HuH-7.5 (cell line): Measurements from ENCODE around the gene TNNT1.
A peak's percentile ranks its signal among the peaks of the same experiment; 100 is the strongest.
"Not testable (repeated sequence)": the region's sequence is repeated elsewhere in the genome, so short reads cannot be mapped to it uniquely, and the experiment has no call there.

ENCODE experiments used
- DNase-seq: peaks from one replicate; pipeline ENCODE4 v3.0.0; 2011; ENCODE audit warnings: low spot score

Gene TNNT1

GRCh38 chr19:55169136-55169535 is 20.1 kb upstream of the TNNT1 start:
- DNase-seq, result no peak

- DNase-seq, result peak; percentile 100
These were observed 17.7 kb upstream of the TNNT1 start, which contains the start of gene DNAAF3 for GRCh38 chr19:55166530-55167268. Gene DNAAF3 (minus strand): TSS chr19:55166613. CDS start chr19:55166413, 200 bp downstream.

GRCh38 chr19:55165952-55166529 is 17.0 kb upstream of the TNNT1 start:
- DNase-seq, result peak; percentile 95

- DNase-seq, result no peak
These were observed 12.7 kb upstream of the TNNT1 start for GRCh38 chr19:55161571-55162322.

GRCh38 chr19:55160986-55161365 is 12.0 kb upstream of the TNNT1 start:
- no peak for DNase-seq

GRCh38 chr19:55160128-55160985 is 11.4 kb upstream of the TNNT1 start:
- DNase-seq, result peak; percentile 99

GRCh38 chr19:55158848-55159749 is 10.1 kb upstream of the TNNT1 start:
- DNase-seq, result no peak

GRCh38 chr19:55158423-55158822 is 9.4 kb upstream of the TNNT1 start:
- no peak for DNase-seq

GRCh38 chr19:55157064-55157908 is 8.3 kb upstream of the TNNT1 start, which contains the start of gene TNNI3:
Gene TNNI3 (minus strand): TSS chr19:55157732. CDS start chr19:55157589, 143 bp downstream.
- no peak for DNase-seq

GRCh38 chr19:55156202-55157063 is 7.4 kb upstream of the TNNT1 start:
- no peak for DNase-seq

- DNase-seq, result not testable (repeated sequence)
These were observed 6.8 kb upstream of the TNNT1 start for GRCh38 chr19:55155784-55156183.

GRCh38 chr19:55153652-55154264 is 4.8 kb upstream of the TNNT1 start:
- DNase-seq, result no peak

- DNase-seq, result no peak
These were observed 3.0 kb upstream of the TNNT1 start for GRCh38 chr19:55152017-55152416.

GRCh38 chr19:55147545-55148251 is 1.3 kb downstream of the TNNT1 start:
- no peak for DNase-seq

GRCh38 chr19:55146705-55147273 is 2.2 kb downstream of the TNNT1 start:
- DNase-seq, result peak; percentile 61

- peak; percentile 80 for DNase-seq
These were observed 2.8 kb downstream of the TNNT1 start for GRCh38 chr19:55146078-55146704.

GRCh38 chr19:55145232-55145631 is 3.8 kb downstream of the TNNT1 start:
- no peak for DNase-seq
